Calu3 (cell line): ENCODE results near the gene NSG2. TPM values are rescaled to one million over a fixed set of nuclear protein-coding genes. Genes with fewer than 3 reads are reported as not detected.
"Not testable (repeated sequence)": the region's sequence is repeated elsewhere in the genome, so short reads cannot be mapped to it uniquely, and the experiment has no call there.

Experiments
- BruUV-seq: library from RNA; stranded (reverse); fragments of 400-500 nt; replicated peaks from 2 replicates; lab custom pipeline; 2021; lab: Mats Ljungman, UMichigan
- CTCF ChIA-PET: fragments of 300-600 bp; sonication (Branson Sonifier 250); formaldehyde crosslinking; loops from one replicate; lab custom pipeline; 2022; ENCODE audit warnings: antibody characterized with exemption; lab: Charles Lee
- DNase-seq: peaks from one replicate; pipeline ENCODE4 v3.0.0; 2022
- H3K27ac Mint-ChIP-seq: one replicate; pipeline ENCODE4 v1.8.0; 2022; ENCODE audit warnings: mixed read lengths; ENCODE audit not compliant: unreplicated experiment
- H3K27me3 Mint-ChIP-seq: one replicate; pipeline ENCODE4 v1.8.0; 2022; ENCODE audit warnings: mixed read lengths; ENCODE audit not compliant: unreplicated experiment
- H3K36me3 Mint-ChIP-seq: one replicate; pipeline ENCODE4 v1.8.0; 2022; ENCODE audit warnings: mild to moderate bottlenecking, moderate library complexity, mixed read lengths; ENCODE audit not compliant: insufficient read depth, unreplicated experiment
- H3K4me1 Mint-ChIP-seq: one replicate; pipeline ENCODE4 v1.8.0; 2022; ENCODE audit warnings: mild to moderate bottlenecking, low read depth, mixed read lengths; ENCODE audit not compliant: unreplicated experiment
- H3K4me3 Mint-ChIP-seq: one replicate; pipeline ENCODE4 v1.8.0; 2022; ENCODE audit warnings: mild to moderate bottlenecking, low read depth, moderate library complexity, mixed read lengths; ENCODE audit not compliant: unreplicated experiment
- H3K9me3 Mint-ChIP-seq: one replicate; pipeline ENCODE4 v1.8.0; 2022; ENCODE audit warnings: low read depth, mixed read lengths; ENCODE audit not compliant: unreplicated experiment
- CTCF ChIP-seq: fragments of 200-600 bp; IDR thresholded peaks from one replicate; pipeline ENCODE4 v1.8.0; 2022; ENCODE audit warnings: antibody characterized with exemption; ENCODE audit not compliant: unreplicated experiment
- intact Hi-C: fragments of 100-400 bp; cut with micrococcal nuclease; formaldehyde crosslinking; loops from one replicate; pipeline ENCODE4 v1.10.0; 2022; ENCODE audit not compliant: unreplicated experiment
- total RNA-seq: library from RNA; stranded (reverse); gene quantifications from 2 replicates; pipeline ENCODE4 v1.2.3, GENCODE V29; 2022

Gene NSG2
- total RNA-seq, 1 experiment from 2014 or later: not detected

- Mint-ChIP-seq H3K27me3 (peaks cover 57% of the 10 kb centered on the region), H3K4me3 (no peak overlapping the region), H3K36me3 (no peaks in the 10 kb centered on the region), H3K27ac (no peak overlapping the region), H3K9me3 (no peaks in the 10 kb centered on the region), H3K4me1 (no peaks in the 10 kb centered on the region)
- CTCF ChIA-PET: no interaction called here
- intact Hi-C loops: no loop called here
- no peak for TF ChIP-seq CTCF
- BruUV-seq: no TSS peak
- no peak for DNase-seq
These were observed 100.3 kb downstream of the NSG2 start for GRCh38 chr5:174145821-174146220.

GRCh38 chr5:174146556-174146955 lies 101.0 kb downstream of the NSG2 start:
- CTCF ChIA-PET: interaction anchor here (1.5 kb wide), 1 partner anchor 14 kb away, joined by 4 read pairs; no protein-coding TSS in a partner anchor
- no peak for TF ChIP-seq CTCF
- no peaks in the 10 kb centered on the region for H3K4me1 Mint-ChIP-seq
- no peak overlapping the region for H3K27ac Mint-ChIP-seq
- no peaks in the 10 kb centered on the region for H3K9me3 Mint-ChIP-seq
- peaks cover 50% of the 10 kb centered on the region for H3K27me3 Mint-ChIP-seq
- H3K4me3 Mint-ChIP-seq: no peak overlapping the region
- H3K36me3 Mint-ChIP-seq: no peaks in the 10 kb centered on the region
- DNase-seq: no peak
- no TSS peak for BruUV-seq
- intact Hi-C loops: no loop called here

GRCh38 chr5:174147012-174147411 lies 101.5 kb downstream of the NSG2 start:
- BruUV-seq, H3K4me3 Mint-ChIP-seq, H3K4me1 Mint-ChIP-seq, intact Hi-C loops, H3K36me3 Mint-ChIP-seq, H3K27ac Mint-ChIP-seq, DNase-seq, H3K9me3 Mint-ChIP-seq: not testable (repeated sequence)
- H3K27me3 Mint-ChIP-seq: peaks cover 49% of the 10 kb centered on the region
- CTCF ChIA-PET: interaction anchor here (1.5 kb wide), 1 partner anchor 14 kb away, joined by 4 read pairs; no protein-coding TSS in a partner anchor

- BruUV-seq: no TSS peak
- no peaks in the 10 kb centered on the region for H3K4me1 Mint-ChIP-seq
- no peaks in the 10 kb centered on the region for H3K36me3 Mint-ChIP-seq
- no peak overlapping the region for H3K4me3 Mint-ChIP-seq
- no peak overlapping the region for H3K27ac Mint-ChIP-seq
- intact Hi-C loops: no loop called here
- peaks cover 54% of the 10 kb centered on the region for H3K27me3 Mint-ChIP-seq
- DNase-seq: no peak
- H3K9me3 Mint-ChIP-seq: no peaks in the 10 kb centered on the region
- TF ChIP-seq CTCF: no peak
- CTCF ChIA-PET: interaction anchor here (1.5 kb wide), 1 partner anchor 13 kb away, joined by 4 read pairs; no protein-coding TSS in a partner anchor
These were observed 102.0 kb downstream of the NSG2 start for GRCh38 chr5:174147551-174147950.

- no TSS peak for BruUV-seq
- no peak for TF ChIP-seq CTCF
- Mint-ChIP-seq H3K27me3 (peaks cover 63% of the 10 kb centered on the region), H3K36me3 (no peaks in the 10 kb centered on the region), H3K4me1 (no peaks in the 10 kb centered on the region), H3K4me3 (no peak overlapping the region), H3K9me3 (no peaks in the 10 kb centered on the region), H3K27ac (no peak overlapping the region)
- DNase-seq: no peak
- intact Hi-C loops: no loop called here
- CTCF ChIA-PET: no interaction called here
These were observed 103.2 kb downstream of the NSG2 start for GRCh38 chr5:174148721-174149120.
